ENCODE results near the gene UVRAG. TPM values are rescaled to one million over a fixed set of nuclear protein-coding genes. Genes with fewer than 3 reads are reported as not detected.

The UVRAG gene
- polyA plus RNA-seq, 1 donor (not counting 4 experiments of a cell fraction or from before 2014, with no cell fraction given), result 11.9 TPM

DNA sequence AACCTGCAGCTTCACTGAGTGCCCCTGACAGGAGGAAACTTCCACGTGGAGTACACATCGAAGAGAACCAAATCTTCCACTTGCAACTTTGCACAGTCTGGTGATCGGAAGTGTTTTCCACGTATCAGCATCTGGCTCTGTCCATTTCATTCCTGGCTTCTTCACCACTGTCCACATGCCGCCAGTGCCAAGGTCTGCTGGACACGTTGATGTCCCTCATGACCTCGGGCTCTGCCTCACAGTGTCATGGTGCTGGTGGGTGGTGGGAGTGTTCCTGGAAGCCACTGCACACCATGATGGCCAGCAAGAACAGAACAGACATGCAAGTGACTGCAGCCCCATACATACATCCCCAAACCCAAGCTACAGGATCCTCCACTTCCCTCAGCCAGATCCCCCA is 342.9 kb downstream of the UVRAG start:
- FAIRE-seq (no peak), DNase-seq (ENCODE audit: low read depth, low spot score) (no peak)
- H3K4me3 ChIP-seq (ENCODE audit: control insufficient read depth in 2 of 3, extremely low read depth in 1 of 3, insufficient read depth in 2 of 3, low read depth in 1 of 3, low read length in 3 of 3), result no peak overlapping the region
- H3K27me3 ChIP-seq (ENCODE audit: control insufficient read depth, extremely low read depth, insufficient read depth, low read length), result peaks cover 11% of the 10 kb centered on the region
- no peak overlapping the region for H3K27ac ChIP-seq (ENCODE audit: control insufficient read depth, insufficient read depth, low read length)
- H3K36me3 ChIP-seq (ENCODE audit: control insufficient read depth in 2 of 2, extremely low read depth in 1 of 2, insufficient read depth in 2 of 2, low read length in 2 of 2), result no peaks in the 10 kb centered on the region
- no peak for TF ChIP-seq EZH2 (IDR thresholded peaks at IDR 0.05; ENCODE audit: low read length)
- TF ChIP-seq, protein P1, sequence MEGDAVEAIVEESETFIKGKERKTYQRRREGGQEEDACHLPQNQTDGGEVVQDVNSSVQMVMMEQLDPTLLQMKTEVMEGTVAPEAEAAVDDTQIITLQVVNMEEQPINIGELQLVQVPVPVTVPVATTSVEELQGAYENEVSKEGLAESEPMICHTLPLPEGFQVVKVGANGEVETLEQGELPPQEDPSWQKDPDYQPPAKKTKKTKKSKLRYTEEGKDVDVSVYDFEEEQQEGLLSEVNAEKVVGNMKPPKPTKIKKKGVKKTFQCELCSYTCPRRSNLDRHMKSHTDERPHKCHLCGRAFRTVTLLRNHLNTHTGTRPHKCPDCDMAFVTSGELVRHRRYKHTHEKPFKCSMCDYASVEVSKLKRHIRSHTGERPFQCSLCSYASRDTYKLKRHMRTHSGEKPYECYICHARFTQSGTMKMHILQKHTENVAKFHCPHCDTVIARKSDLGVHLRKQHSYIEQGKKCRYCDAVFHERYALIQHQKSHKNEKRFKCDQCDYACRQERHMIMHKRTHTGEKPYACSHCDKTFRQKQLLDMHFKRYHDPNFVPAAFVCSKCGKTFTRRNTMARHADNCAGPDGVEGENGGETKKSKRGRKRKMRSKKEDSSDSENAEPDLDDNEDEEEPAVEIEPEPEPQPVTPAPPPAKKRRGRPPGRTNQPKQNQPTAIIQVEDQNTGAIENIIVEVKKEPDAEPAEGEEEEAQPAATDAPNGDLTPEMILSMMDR (optimal IDR thresholded peaks at IDR 0.05 in 1 of 3, IDR thresholded peaks at IDR 0.05 in 1 of 3, conservative IDR thresholded peaks at IDR 0.05 in 1 of 3; ENCODE audit: extremely low read depth in 1 of 3, insufficient read depth in 2 of 3, low read length in 3 of 3), result no peak
- dilution Hi-C loops (cut with MboI; ENCODE audit: extremely low pct_ligation_motif_present, low sequenced_read_pairs), result no loop called here
- H3K9me1 ChIP-seq (ENCODE audit: control insufficient read depth, extremely low read depth, insufficient read depth, low read length), result no peaks in the 10 kb centered on the region
- H3K4me2 ChIP-seq (ENCODE audit: control insufficient read depth, extremely low read depth, insufficient read depth, low read depth, low read length), result no peak overlapping the region
- no peaks in the 10 kb centered on the region for H4K20me1 ChIP-seq (ENCODE audit: control insufficient read depth, extremely low read depth, insufficient read depth, low read length)
- H3K79me2 ChIP-seq (ENCODE audit: control insufficient read depth, insufficient read depth, low read length), result no peaks in the 10 kb centered on the region
- no peaks in the 10 kb centered on the region for H3K9me3 ChIP-seq (ENCODE audit: control insufficient read depth, low read depth, low read length)
- peaks cover 3% of the 10 kb centered on the region for H3K4me1 ChIP-seq (ENCODE audit: control insufficient read depth, extremely low read depth, insufficient read depth, low read length)
- no peak overlapping the region for H3K9ac ChIP-seq (ENCODE audit: control insufficient read depth, extremely low read depth, insufficient read depth, low read length)
- H2AFZ ChIP-seq (ENCODE audit: control insufficient read depth, low read length), result no peak overlapping the region

DNA sequence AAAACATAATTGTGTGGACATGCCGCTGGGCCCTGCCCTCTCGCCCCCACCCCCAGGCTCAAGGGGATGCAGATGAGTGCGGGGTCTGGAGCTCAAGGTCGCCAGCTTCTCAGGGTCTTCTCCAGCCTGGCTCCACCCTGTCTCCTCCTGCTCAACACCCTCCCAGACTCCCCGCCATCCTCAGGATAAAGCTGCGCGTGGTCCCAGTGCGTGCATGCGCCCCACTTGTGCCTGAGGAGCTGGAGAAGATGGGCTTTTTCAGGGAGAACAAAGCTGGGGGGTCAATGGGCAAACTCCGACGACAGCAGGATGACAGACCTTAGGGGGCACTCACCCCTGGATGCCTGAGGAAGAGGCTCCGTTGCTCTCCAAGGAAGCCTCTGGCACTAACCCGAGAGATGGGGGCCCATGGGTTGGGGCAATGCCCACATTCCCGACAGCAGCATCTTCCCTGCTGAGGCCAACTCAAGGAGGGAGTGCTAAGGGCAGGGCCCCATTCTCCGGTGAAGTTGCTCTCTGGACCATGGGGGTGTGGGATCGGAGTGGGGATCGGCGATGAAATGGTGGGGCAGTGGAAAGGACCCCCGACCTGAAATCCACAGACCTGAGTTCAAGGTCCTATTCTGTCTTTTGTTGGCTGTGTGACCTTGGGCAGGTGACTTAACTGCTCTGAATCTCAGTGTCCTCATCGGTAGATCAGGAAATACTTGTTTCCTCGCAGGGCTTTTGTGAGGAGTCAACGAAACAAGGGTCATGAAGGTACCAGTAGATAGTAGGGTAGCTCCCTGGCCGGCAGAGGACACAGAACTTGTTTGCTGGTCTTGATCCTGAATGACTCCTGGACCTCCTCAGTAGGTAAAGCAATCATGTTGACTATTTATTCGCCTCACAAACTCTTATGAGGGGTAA is 343.6 kb downstream of the UVRAG start:
- Histone ChIP-seq H3K9ac (ENCODE audit: control insufficient read depth, extremely low read depth, insufficient read depth, low read length) (no peak overlapping the region), H3K27me3 (ENCODE audit: control insufficient read depth, extremely low read depth, insufficient read depth, low read length) (peaks cover 11% of the 10 kb centered on the region), H3K4me2 (ENCODE audit: control insufficient read depth, extremely low read depth, insufficient read depth, low read depth, low read length) (no peak overlapping the region), H3K4me3 (ENCODE audit: control insufficient read depth in 2 of 3, extremely low read depth in 1 of 3, insufficient read depth in 2 of 3, low read depth in 1 of 3, low read length in 3 of 3) (no peak overlapping the region), H3K4me1 (ENCODE audit: control insufficient read depth, extremely low read depth, insufficient read depth, low read length) (no peaks in the 10 kb centered on the region), H4K20me1 (ENCODE audit: control insufficient read depth, extremely low read depth, insufficient read depth, low read length) (no peaks in the 10 kb centered on the region), H3K9me1 (ENCODE audit: control insufficient read depth, extremely low read depth, insufficient read depth, low read length) (no peaks in the 10 kb centered on the region), H3K36me3 (ENCODE audit: control insufficient read depth in 2 of 2, extremely low read depth in 1 of 2, insufficient read depth in 2 of 2, low read length in 2 of 2) (no peaks in the 10 kb centered on the region), H3K79me2 (ENCODE audit: control insufficient read depth, insufficient read depth, low read length) (no peaks in the 10 kb centered on the region), H3K9me3 (ENCODE audit: control insufficient read depth, low read depth, low read length) (no peaks in the 10 kb centered on the region), H2AFZ (ENCODE audit: control insufficient read depth, low read length) (no peak overlapping the region), H3K27ac (ENCODE audit: control insufficient read depth, insufficient read depth, low read length) (no peak overlapping the region)
- dilution Hi-C loops (cut with MboI; ENCODE audit: extremely low pct_ligation_motif_present, low sequenced_read_pairs), result no loop called here
- no peak for TF ChIP-seq EZH2 (IDR thresholded peaks at IDR 0.05; ENCODE audit: low read length)
- TF ChIP-seq, protein P1 (optimal IDR thresholded peaks at IDR 0.05 in 1 of 3, IDR thresholded peaks at IDR 0.05 in 1 of 3, conservative IDR thresholded peaks at IDR 0.05 in 1 of 3; ENCODE audit: extremely low read depth in 1 of 3, insufficient read depth in 2 of 3, low read length in 3 of 3), result no peak
- DNase-seq (ENCODE audit: low read depth, low spot score) (no peak), FAIRE-seq (no peak)
